ENCODE data around the gene PRICKLE3.

- no peak for TF ChIP-seq EZH2 (IDR thresholded peaks at IDR 0.05)
- no peak for TF ChIP-seq POLR2AphosphoS5 (IDR thresholded peaks at IDR 0.05; ENCODE audit: borderline replicate concordance, low read depth, low read length)
- TF ChIP-seq FOXP2 (optimal IDR thresholded peaks at IDR 0.05; ENCODE audit: control extremely low read depth, extremely low read length, insufficient read depth): no peak
Measured at GRCh38 chrX:49211074-49211473, 24.9 kb upstream of the PRICKLE3 start.

Measured in SK-N-MC (cell line).